GM12875 (cell line): ENCODE data around the gene TMEM135.
A peak's percentile ranks its signal among the peaks of the same experiment; 100 is the strongest.
"Not testable (repeated sequence)": the region's sequence is repeated elsewhere in the genome, so short reads cannot be mapped to it uniquely, and the experiment has no call there.

Source experiments
- H3K4me3 ChIP-seq: one replicate; pipeline ENCODE4 v1.5.1; 2011; ENCODE audit warnings: low read depth, low read length, control low read depth
- TF ChIP-seq, protein P1 (sequence below): IDR thresholded peaks from 2 replicates; pipeline ENCODE4 v1.5.1; 2011; ENCODE audit warnings: low read depth, mild to moderate bottlenecking, control low read depth, inconsistent platforms, low read length, moderate library complexity, borderline replicate concordance; ENCODE audit not compliant: insufficient read depth

The TMEM135 gene

DNA sequence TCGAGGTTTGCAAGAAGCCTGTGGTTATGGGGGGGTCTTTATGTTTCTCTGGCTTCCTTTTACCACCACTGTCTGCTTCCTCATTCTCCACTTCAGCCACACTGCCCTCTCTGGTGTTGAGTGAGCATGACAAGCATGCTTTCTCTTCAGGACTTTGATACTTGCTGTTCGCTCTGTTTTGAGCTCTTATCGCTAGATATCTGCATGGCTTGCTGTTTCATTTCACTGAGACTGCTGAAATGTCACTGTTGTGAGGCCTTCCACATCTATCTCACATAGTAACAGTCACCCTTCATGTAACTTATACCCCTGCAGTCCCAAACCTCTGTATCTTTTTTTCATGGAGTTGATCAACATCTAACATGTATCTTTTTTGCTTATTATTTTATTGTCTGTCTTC is 59.8 kb downstream of the TMEM135 start:
- no peak overlapping the region for H3K4me3 ChIP-seq
- TF ChIP-seq, protein P1, sequence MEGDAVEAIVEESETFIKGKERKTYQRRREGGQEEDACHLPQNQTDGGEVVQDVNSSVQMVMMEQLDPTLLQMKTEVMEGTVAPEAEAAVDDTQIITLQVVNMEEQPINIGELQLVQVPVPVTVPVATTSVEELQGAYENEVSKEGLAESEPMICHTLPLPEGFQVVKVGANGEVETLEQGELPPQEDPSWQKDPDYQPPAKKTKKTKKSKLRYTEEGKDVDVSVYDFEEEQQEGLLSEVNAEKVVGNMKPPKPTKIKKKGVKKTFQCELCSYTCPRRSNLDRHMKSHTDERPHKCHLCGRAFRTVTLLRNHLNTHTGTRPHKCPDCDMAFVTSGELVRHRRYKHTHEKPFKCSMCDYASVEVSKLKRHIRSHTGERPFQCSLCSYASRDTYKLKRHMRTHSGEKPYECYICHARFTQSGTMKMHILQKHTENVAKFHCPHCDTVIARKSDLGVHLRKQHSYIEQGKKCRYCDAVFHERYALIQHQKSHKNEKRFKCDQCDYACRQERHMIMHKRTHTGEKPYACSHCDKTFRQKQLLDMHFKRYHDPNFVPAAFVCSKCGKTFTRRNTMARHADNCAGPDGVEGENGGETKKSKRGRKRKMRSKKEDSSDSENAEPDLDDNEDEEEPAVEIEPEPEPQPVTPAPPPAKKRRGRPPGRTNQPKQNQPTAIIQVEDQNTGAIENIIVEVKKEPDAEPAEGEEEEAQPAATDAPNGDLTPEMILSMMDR, result peak; percentile 74

DNA sequence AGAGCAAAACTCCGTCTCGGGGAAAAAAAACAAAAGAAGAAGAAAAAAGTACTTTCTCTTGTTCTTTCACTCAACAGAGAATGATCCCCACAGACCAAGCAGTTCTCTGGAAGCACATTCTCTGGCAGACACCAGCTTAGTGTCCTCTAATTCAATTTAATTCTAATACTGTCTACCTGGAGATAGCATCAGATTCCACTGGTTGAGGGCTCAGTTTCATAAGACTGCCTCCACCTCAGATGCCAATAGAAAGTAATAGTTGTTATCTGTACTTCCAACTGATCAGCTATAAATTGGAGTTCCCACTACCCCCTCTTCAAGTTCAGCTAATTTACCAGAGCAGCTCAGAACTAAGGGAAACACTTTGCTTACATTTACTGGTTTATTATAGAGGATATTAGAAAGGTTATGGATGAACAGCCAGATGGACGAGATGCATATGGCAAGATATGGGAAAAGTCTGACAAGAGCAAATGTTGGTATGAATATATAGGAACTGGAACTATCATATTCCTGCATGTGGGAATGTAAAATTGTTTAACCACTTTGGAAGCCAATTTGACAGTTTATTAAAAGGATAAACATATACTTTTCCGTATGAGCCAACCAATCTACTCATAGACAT is 64.3 kb downstream of the TMEM135 start:
- TF ChIP-seq, protein P1, result no peak
- no peak overlapping the region for H3K4me3 ChIP-seq

DNA sequence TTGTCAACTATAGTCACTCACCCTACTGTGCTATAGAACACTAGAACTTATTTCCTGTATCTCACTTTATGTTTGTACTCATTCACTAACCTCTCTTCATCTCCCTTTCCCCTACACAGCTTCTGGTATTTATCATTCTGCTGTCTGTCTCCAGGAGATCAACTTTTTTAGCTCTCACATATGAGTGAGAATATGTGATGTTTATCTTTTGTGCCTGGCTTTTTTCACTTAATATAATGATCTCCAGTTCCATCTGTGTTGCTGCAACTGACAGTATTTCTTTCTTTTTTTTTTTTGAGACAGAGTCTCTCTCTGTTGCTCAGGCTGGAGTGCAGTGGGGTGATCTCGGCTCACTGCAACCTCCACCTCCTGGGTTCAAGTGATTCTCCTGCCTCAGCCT is 68.1 kb downstream of the TMEM135 start:
- not testable (repeated sequence) for H3K4me3 ChIP-seq

DNA sequence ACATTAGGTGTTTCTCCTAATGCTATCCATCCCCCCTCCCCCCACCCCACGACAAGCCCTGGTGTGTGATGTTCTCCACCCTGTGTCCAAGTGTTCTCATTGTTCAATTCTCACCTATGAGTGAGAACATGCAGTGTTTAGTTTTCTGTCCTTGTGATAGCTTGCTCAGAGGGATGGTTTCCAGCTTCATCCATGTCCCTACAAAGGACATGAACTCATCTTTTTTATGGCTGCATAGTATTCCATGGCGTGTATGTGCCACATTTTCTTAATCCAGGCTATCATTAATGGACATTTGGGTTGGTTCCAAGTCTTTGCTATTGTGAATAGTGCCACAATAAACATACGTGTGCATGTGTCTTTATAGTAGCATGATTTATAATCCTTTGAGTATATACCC is 69.6 kb downstream of the TMEM135 start:
- not testable (repeated sequence) for H3K4me3 ChIP-seq

DNA sequence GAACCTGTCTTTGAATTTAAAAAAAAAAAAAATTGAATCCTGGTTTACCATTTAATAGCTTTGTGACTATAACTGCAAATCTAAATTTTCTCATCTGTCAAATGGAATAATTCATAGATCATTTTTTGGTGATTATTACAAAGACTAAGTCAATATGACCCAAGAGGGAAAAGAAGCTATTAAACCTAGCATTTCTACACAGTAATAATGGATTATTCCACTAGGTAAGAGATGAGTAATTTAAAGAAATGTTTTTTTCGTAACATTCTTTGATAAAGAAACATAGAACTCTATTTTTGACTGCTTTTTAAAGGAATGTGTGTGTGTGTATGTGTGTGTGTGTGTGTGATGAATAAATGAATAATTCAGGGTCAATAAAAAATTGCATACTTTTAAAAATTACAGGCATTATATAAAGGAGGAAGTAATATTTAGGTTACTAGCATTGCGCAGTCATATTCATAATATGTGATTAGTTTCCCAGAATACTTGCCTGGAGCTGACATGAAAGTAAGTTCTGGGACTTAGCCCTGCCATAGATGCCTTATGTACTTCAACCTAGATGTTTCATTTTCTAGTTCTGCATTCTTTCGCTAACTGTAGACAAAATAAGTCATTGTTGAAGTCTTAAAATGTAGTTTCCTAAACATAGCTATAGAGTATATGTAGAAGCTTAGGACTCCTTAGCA is 72.9 kb downstream of the TMEM135 start:
- no peak overlapping the region for H3K4me3 ChIP-seq
- TF ChIP-seq, protein P1, result no peak

DNA sequence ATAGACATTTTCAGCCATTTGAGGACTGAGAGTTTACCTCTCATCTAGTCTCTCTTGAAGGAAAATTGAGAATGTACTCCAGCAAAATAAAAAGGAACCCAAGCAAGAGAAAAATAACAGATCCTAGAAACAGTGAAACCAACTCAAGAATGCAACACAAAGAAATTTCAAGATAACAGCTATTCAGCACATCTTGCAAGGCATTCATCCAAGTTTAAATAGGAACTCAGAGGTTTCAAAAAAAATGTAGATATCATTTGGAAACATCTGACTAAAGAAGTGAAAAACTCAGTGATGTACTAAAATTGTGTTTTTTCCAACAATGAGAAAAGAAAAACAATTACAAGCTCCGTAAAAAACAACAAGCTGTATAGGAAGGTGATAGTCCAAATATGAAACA is 76.4 kb downstream of the TMEM135 start:
- no peak overlapping the region for H3K4me3 ChIP-seq
- TF ChIP-seq, protein P1, result no peak

DNA sequence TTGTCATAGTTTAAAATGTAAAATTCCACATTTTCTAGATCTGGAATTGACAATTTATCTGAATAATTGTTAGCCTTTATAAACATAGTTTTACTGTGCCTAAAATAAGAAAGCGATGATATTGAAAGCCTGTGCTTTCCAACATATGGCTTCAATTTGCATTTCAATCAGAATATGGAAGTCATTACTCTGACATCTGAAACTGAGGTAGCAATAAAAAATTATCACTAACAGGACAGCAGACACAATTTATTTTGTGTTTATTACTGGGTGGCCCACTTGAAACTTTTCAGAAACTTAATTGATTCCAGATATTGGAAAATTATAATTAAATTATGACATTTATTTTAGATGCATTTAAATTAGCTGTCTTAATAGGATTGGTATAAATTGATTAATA is 78.5 kb downstream of the TMEM135 start:
- TF ChIP-seq, protein P1, result no peak
- no peak overlapping the region for H3K4me3 ChIP-seq

DNA sequence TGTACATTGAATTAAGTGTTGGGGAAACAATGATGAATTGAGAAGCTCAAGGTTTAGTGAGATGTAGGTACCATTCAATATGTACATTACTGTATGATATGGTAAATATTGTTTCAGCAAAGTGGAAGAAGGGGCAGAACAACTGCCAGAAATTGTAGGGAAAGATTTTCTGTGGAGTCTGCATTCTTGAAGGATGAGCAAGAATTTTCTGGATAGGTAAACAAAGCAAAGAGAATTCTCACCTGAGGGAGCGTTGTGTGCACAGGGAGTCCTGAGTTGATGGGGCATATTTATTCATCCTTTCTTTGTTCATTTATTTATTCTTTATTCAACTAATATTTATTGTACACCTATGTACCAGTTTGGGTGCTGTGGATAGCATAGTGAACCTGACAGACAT is 83.2 kb downstream of the TMEM135 start:
- TF ChIP-seq, protein P1, result no peak
- H3K4me3 ChIP-seq, result no peak overlapping the region
